GM19467 (cell line): ENCODE data around the gene ABLIM2.

Experiments used
- ATAC-seq: cut with Tn5 transposase; IDR thresholded peaks from one replicate; pipeline ENCODE4 v1.9.1; 2021; ENCODE audit warnings: mild to moderate bottlenecking, moderate library complexity; ENCODE audit not compliant: unreplicated experiment

The ABLIM2 gene

DNA sequence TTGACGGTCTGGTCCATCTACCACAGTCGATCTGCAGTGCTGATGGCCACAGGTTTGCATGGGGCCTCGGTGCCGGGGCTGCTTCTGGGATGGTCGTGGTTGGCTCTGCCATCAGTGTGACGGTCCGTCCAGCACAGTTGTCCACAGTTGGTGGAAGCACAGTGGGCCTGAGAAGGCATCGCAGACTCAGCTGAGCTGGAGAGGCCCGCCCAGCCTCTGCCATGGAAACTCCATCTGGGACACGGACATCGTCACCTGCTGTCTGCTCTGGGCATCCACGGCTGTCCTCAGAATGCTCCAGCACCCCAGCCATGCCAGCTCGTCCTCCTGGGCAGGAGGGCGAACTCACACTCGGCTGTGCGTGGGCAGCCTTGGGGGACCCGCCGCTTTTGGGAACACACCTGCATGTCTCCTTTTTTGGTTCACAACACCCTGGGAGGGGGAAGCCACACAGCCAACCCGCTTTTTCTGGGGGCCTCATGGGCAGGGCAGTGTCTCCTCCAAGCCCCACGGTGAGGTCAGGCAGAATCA lies 33.0 kb downstream of the ABLIM2 start:
- no peak for ATAC-seq

DNA sequence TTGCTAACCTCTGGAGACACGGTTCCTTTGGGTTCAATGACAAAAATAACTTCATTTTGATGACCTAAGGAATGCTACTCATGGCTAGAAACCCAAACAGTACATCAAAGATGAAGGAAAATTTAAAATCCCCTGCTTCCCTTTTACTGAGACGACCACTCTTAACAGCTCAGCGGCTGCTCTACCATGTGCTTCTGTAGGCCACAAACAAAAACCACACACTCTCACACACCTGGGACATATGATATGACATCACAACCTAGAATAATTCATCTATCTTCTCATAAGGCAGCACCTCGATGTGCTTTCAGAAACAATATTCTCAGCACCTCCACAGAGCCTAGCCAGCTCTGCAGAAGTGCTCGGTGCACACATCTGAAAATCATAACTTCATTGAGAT lies 34.7 kb downstream of the ABLIM2 start:
- ATAC-seq = no peak

DNA sequence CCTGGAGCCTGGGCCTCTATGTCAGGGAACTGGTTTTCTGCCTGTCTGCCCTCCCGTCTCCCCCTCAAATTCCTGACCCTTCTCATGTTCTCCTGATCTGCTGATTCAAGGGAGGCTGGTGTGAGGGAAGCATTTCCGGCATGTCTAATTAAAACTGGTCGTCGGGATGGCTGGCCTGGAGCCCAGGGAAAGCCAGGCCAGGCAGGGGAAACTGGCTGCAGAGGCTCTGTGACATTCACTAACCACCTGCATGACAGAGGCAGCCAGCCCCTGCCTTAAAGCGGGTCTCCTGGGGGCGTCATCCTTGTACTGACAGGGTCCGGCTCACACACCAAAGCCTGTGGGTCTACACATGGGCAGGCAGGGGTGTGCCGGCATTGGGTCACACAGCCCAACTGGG lies 35.2 kb downstream of the ABLIM2 start:
- no peak for ATAC-seq

DNA sequence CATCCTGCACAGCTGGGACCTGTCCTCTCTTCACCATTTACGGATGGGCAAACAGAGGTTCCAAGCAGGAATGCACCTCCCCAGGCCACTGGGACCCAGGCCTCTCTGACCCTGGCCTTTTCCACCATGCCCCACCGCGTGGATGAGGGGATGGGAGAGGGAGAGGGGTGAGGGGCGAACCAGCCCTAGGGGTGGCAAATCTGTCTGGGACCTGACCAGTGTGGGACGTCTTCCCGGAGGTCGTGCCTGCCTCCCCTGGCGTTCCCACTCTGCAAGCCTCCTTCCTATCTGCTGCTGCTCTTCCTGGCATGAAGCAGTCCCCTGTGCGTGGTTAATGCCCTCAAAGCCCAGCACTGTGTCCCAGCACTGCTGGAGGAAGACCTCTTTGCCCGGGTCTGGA lies 35.9 kb downstream of the ABLIM2 start:
- ATAC-seq = no peak

DNA sequence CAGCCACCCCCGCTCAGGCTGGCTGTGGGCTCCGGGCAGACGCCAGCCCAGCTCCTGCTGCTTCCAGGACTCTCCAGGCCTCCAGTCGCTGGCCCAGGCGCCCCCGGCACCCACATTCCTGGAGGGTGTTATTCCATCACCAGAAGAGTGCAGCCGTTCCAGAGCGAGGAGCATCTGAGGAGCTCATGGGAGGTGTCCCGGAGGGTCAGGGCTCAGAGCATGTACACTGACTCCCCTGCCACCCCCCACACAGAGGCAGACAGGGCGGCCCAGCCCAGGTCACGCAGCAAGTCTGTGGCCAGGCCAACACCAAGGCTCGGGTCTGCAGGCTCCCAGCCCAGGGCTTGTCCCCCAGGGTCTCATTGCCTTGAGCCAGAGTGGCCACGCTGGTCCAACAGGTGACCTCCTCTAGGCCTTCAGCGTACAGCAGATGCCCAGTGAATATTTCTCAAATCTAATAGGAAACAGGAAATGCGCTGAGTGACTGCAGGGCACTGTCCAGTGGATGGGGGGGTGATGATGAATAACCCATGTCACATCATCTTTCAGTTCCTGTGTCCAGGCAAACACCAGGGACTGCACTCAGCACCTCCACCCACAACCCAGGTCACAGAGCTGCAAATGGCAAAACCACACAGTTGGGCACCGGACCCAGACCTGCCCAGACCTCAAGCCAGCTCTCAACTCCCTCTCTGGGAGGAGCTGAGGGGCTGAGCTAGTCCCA lies 37.2 kb downstream of the ABLIM2 start:
- no peak for ATAC-seq

DNA sequence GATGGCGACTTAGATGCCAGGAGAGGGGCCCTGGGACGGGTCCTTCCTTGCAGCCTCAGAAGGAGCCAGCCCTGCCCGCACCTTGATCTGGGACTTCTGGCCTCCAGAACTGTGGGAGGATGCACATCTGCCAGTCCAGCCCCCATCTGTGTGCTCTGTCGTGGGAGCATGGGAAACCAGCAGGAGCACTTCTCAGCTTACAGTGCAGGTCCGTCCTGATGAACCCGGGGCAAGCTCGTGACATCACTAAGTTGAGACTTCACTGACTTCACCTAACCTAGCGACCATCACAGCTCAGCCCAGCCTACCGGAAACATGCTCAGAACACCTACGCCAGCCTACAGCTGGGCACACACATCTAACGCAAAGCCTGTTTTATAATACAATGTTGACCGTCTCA lies 38.1 kb downstream of the ABLIM2 start:
- no peak for ATAC-seq

DNA sequence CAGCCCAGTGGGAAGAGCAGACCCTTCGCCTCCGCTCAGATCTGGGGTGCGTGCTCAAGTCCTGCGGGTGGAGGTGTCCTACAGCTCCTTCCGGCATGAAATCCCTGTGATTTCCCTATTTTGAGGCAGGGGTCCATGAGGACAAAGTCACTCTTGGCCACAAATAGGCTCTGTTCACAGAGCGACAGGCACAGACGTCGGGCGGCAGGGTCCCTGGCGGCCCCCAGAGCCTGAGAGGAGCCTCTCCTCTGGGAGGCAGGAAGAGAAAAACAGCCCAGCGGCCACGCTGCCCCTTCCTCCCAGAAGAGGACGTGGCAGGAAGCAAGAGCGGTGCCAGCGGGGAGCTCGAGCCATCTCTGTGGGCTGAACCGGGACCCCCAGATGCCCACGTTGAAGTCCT lies 38.7 kb downstream of the ABLIM2 start:
- ATAC-seq = no peak

DNA sequence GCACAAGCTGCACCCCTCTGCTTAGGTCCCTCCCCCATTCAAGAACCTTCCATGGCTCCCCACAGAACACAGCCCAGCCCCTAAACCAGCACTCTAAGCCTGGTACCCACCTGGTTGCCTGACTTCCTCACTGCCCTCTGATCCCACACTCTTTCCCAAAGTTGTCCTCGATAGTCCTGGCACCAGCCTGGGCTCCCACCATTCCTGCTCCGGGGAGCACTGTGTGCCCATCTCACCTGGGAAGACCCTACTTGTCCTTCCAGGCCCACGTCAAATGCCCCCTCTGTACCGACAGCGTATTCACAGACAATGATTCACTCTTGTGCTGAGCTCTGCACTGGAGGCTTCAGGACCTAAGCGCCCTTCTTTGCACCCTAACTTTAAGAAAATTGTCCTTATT lies 40.1 kb downstream of the ABLIM2 start:
- ATAC-seq = no peak

DNA sequence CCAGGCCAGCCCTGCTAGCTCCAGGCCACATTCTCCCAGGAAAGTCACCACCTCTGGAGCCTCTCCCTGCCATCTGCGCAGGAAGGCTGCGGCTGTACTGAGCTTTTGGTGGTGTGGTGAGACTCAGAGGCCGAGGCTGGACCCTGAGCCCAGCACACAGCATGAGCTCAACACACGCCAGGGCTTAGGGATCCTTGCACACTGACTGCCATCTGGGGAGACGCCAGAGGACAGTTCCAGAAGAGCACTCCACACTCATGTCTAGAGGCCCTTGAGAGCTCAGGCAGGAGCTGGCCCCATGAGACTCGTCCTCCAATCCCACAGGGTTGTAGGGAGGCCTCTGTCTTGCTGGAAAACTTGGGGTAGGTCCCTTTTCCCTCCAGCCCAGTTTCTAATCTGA lies 40.6 kb downstream of the ABLIM2 start:
- no peak for ATAC-seq

DNA sequence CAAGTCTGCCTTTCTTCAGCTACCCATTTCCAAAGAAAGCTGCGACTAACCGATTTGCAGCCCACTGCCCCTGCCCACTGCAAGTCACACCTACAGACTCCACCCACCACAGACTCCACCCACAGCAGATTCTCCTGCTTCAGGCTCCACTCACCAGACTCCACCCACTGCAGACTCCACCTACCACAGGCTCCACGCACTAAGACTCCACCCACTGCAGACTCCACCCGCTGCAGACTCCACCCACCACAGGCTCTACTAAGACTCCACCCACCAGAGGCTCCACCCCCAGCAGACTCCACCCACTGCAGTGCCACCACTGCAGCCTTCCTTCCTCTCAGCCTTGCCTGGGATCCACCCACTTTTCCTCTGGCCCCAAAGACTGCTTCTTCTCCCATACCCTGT lies 41.3 kb downstream of the ABLIM2 start:
- ATAC-seq = no peak

DNA sequence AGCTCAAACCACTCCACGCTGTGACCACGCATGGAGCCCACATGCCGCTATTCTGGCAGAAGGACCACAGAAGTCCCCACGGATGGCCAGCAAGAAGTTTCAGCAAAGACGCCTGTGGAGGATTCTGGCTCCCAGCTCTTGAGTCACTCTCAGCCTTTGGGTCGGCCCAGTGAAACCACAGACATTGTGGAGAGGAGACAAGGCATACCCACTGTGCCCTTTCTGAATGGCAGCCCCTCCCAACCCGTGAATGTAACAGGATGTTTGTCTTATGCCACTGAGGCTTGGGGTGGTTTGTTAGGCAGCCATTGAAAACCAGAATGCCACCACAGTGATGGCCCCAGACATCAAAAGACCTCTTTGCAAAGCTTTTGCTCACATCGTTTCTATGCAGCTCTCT lies 42.7 kb downstream of the ABLIM2 start:
- no peak for ATAC-seq

DNA sequence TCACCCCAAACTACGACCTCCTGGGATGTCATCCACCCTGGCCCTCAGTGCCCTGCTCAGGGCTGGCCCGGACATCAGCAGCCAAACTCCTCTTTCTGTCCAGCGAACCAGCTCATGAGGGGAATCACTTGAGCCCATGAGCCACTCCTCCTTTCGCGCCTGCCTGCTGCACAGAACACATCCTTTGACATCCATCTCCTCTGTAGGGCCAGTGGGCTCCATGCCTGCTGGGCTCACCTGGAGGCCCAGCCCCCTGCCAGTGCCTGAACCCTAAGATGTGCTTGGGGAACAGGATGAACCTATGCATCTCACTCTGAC lies 43.5 kb downstream of the ABLIM2 start:
- no peak for ATAC-seq

DNA sequence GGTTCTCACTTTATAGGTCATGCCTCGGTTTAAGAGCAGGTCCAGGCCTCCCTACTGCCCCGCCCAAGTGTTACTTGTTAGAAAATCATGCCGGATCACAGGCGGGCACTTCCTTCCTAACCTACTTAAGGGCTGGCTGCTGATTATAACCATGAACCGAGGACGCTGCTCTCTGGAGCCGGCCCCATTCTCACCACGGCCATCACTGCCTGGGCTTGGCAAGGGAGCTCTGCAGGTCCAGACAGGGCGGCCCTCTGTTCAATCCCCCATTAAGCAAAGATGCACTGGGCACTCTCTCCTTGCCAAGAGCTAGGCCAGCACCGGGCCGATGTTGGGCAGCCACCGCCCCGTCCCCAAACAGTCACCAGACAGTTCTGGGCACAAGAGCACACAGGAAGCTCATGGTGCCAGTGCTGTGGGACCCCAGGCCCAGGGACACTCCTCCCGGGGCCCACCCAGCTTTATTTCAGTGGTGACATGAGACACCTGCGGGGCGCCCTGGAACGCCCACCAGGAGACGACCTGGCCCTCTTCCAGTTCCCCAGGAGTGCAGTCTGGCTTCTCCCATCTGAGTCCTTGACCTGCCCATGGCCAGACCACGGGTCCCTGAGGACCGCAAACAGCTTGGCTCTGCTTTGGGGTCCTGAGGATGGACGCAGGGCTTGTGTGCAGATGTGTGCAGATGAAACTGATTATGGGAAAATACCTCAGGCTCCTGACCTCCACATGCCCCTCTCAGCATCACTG lies 44.0 kb downstream of the ABLIM2 start:
- ATAC-seq = no peak

DNA sequence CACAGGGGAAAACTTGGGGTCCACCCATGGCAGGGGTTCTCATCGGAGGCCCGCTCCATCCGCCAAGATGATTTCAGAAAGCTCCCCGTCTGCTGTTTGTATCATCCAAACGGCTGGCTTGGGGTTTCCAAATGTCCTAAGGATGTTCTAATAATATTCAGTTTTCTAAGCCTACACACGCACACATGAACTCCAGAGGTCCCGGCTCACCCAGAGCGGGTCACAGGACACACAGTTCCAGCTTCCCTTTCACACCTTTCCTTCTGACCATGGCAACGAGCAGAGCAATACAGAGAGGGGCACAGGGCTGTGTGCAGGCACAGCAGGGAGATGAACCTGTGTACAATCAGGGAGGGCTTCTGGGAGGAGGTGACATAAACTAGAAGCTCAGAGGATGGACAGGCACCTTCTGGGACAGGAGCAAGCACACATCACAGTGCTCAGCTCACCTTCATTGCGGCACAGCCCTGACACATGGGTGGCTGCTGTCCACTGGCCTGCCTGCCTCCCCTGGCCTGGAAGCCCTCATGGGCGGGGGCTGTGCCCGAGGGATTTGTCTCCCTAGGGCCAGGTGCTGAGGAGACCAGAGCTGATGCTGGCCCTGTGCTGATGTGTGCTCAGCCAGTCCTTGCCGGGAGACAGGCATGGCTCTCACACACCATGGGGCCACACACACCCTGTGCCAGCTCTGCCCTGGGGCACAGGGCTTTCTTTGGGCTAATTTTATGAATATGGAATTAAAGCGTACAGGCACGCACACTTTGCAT lies 44.8 kb downstream of the ABLIM2 start:
- ATAC-seq = no peak

DNA sequence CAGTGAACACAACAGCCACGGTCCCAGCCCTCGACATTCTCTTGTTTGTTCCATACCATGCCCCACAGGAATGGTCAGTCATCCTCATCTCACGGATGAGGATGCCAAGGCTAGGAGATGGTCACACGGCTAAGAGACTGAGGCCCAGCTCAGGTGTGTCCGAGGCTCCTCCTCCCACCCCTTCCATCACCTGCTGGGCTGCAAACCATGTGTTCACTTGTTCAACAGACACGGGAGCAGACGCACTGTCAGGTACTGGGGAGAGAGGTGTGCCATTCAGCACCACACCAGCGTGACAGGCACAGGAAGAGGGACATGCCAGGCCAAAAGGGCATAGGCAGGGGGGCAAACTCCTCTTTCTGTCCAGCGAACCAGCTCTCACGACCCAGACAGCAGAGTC lies 45.9 kb downstream of the ABLIM2 start:
- ATAC-seq = no peak

DNA sequence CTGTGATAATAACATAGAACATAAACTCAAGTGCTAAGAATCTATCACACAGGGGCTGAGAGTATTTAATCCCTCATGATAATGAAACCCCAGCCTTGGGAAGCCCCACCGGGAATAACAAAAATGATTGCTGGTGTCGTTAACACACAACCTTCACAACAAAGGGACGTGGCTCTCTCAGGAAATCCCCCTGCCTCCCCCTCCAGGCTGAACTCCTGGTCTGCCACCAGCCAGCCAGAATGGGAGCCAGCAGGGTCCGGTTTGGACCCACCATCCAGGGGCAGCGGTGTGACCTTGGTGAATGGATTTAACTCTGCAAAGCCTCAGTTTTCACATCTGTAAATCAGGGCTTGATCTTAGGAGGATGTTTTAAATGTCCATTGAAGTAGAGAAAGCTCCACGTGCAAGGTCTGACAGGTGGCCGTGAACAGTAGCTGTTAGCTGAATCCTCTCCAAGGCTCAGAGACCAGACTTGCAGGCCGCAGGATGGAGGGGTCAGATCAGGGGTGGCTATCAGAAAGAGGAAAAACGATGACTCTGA lies 46.5 kb downstream of the ABLIM2 start:
- ATAC-seq = no peak

DNA sequence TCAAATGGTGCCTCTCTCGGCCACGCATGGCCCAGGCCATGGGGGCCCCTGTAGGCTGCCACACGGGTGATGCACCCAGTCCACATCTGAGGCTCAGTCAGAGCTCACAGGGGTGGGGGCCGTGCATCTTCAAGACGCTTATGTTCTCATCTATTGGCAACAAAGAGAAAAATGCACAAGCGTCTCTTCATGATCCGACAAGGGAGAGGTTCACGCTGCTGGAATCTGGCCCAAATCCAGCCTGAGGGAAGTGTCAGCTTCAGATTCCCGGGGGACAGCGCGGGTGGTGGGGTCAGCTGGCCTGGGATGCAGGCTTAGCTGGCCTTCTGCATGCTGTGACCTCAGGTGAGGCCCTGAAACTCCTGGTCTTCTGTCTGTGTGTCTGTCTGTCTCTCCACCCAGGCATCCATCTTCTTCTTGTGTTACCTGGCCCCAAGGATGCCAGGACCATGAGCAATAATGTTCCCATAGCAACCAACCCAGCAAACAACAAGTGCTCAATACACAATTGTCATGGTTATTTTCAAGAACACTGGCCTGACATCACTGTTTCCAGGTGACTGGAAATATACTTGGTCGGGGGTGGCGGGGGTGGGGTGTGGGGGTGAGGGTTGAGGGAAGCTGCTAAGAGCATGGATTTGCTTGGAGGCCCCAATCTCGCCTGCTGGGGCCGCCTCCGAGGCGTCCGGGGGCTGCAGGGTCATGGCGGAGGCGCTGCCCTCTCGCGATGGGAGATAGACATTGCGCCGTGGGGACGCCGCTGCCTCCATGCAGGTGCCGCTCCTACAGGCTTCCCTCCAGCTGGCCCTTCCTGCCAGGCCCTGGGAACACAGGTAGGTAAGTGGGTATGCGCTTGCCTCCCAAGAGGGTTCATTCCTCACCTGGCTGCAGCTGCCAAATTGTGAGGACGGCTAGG lies 48.3 kb downstream of the ABLIM2 start:
- ATAC-seq = no peak

DNA sequence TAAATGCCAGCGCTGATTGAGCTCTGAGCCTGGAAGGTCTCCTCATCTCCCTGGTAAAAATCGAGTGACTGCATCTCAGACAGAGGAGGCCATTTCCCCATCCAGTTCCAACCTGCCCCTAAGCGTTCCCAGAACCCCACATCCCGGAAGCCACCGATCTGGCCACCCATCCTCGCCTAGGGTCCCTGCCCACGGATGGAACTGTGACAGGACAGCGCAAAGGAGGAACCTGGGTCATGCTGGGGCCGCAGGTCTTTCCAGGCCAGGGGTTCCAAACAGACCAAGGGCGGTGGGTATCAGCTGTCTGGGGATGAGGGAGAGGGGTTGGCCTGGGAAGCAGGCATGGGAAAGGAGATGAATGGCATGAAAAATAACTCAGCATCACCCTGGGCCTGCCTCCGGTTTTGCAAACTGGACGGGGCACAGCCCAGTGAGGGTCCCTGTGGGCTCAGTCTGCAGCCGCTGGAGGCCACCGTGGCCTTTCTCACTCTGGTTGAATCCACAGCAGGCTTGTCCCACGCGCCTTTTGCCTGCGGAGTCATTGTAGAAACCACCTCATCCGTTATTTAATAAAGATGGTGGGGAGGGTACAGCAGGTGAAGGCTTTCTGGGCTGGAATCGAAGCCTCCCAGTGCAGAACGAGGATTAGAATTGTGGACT lies 49.1 kb downstream of the ABLIM2 start:
- ATAC-seq = no peak

DNA sequence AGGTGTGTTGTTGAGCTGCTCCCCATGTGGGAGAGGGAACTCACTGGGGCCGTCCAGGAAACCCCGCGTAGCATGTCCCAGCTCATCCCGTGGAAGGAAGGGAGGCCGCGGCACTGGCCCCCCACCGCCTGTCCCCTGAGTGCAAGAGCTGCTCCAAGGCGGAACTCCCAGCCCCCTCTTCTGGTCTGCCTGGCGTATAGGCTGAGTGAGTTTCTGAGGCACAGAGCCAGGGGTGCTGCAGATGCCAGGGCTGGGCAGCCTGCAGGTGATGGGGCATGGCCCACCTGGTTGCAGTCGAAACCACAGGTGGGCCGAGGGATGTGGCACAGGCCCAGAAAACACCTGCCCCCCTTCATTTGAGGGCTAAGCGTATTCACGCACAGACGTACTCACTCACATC lies 49.6 kb downstream of the ABLIM2 start:
- ATAC-seq = no peak

DNA sequence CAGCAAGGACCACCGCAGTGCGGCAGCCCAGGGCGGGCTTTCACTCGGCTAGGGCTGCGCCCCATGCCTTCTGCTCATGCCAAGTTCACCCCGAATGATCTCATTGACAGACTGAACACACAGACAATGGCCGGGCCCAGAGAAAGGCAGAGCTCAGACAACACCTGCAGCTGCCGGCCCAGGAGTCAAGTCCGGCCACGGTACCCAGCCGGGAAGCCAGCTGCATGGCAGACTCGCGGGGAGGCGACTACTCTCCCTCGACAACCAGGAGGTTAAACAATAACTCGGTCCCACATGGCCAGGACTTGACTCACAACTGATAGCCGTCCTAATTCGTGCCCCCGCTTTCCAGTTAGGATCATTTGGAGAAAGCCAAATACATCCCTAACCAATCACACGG lies 50.4 kb downstream of the ABLIM2 start:
- ATAC-seq = no peak
